Effector memory CD8-positive, alpha-beta T cell (primary cell): ENCODE results near the gene PRRG4.
"Not testable (repeated sequence)": the region's sequence is repeated elsewhere in the genome, so short reads cannot be mapped to it uniquely, and the experiment has no call there.

Experiments used
- ATAC-seq: fragments of 150-1000 bp; cut with Tn5 transposase; replicated peaks from 2 replicates; pipeline ENCODE4 v1.10.0; 2021; ENCODE audit warnings: mild to moderate bottlenecking, moderate library complexity
- DNase-seq, 3 experiments: peaks; one replicate each; pipeline ENCODE4 v3.0.0; 2021
- H3K27ac Mint-ChIP-seq, 2 donors: one replicate each; pipeline ENCODE4 v1.8.0; 2022; ENCODE audit warnings: mild to moderate bottlenecking in 2 of 2, mixed read lengths in 2 of 2, moderate library complexity in 2 of 2
- H3K27me3 Mint-ChIP-seq, 2 donors: one replicate each; pipeline ENCODE4 v1.8.0; 2022; ENCODE audit warnings: mixed read lengths in 2 of 2
- H3K36me3 Mint-ChIP-seq: one replicate; pipeline ENCODE4 v1.8.0; 2022; ENCODE audit warnings: mild to moderate bottlenecking, moderate library complexity, mixed read lengths; ENCODE audit not compliant: insufficient read depth
- H3K4me1 Mint-ChIP-seq, 2 donors: one replicate each; pipeline ENCODE4 v1.8.0; 2022; ENCODE audit warnings: low read depth in 2 of 2, mixed read lengths in 2 of 2
- H3K4me3 Mint-ChIP-seq, 2 donors: one replicate each; pipeline ENCODE4 v1.8.0; 2022; ENCODE audit warnings: mild to moderate bottlenecking in 2 of 2, mixed read lengths in 2 of 2, moderate library complexity in 2 of 2
- H3K9me3 Mint-ChIP-seq, 2 donors: one replicate each; pipeline ENCODE4 v1.8.0; 2022; ENCODE audit warnings: mixed read lengths in 2 of 2
- total RNA-seq, 9 experiments: gene quantifications; one replicate each; lab custom pipeline; 2026; lab: John Stamatoyannopoulos, UW

PRRG4 gene
- total RNA-seq, result 0 to 1.6 (median 0.49) reads per million in 9 experiments

GRCh38 chr11:32829680-32830412 lies at the start of gene PRRG4:
Gene PRRG4, plus strand, starts transcription at chr11:32829927. Its CDS starts 603 bp downstream, at chr11:32830530.
- peak in 2 of 3 experiments; percentile 2 to 3 for DNase-seq
- Mint-ChIP-seq H3K27ac (peak within 1 kb of the TSS in 1 of 2 donors; percentile 50), H3K27me3 (peaks cover 41 to 53% of the 10 kb centered on the region in 2 donors), H3K36me3 (no peaks in the 10 kb centered on the region), H3K4me1 (peaks cover 7% of the 10 kb centered on the region in 2 donors), H3K4me3 (peak within 1 kb of the TSS; percentile 80 to 83), H3K9me3 (no peaks in the 10 kb centered on the region)
- peak; percentile 57 for ATAC-seq

GRCh38 chr11:32780839-32781238 lies 48.9 kb upstream of the PRRG4 start:
- not testable (repeated sequence) for H3K4me3 Mint-ChIP-seq, H3K9me3 Mint-ChIP-seq, H3K27me3 Mint-ChIP-seq, H3K4me1 Mint-ChIP-seq, H3K27ac Mint-ChIP-seq, H3K36me3 Mint-ChIP-seq, DNase-seq, ATAC-seq

GRCh38 chr11:32781721-32782120 lies 48.0 kb upstream of the PRRG4 start:
- DNase-seq (no peak), ATAC-seq (no peak)
- Mint-ChIP-seq H3K27ac (no peak overlapping the region), H3K4me1 (no peaks in the 10 kb centered on the region), H3K4me3 (no peak overlapping the region), H3K27me3 (peaks cover 0 to 6% of the 10 kb centered on the region in 2 donors), H3K9me3 (no peaks in the 10 kb centered on the region), H3K36me3 (no peaks in the 10 kb centered on the region)

- Mint-ChIP-seq H3K4me1 (no peaks in the 10 kb centered on the region), H3K27ac (no peak overlapping the region), H3K36me3 (no peaks in the 10 kb centered on the region), H3K9me3 (no peaks in the 10 kb centered on the region), H3K4me3 (no peak overlapping the region), H3K27me3 (peaks cover 9 to 28% of the 10 kb centered on the region in 2 donors)
- no peak for DNase-seq
- ATAC-seq, result no peak
Observed at GRCh38 chr11:32785262-32785661, 44.5 kb upstream of the PRRG4 start.

GRCh38 chr11:32786811-32787210 lies 42.9 kb upstream of the PRRG4 start:
- no peak for ATAC-seq
- no peak overlapping the region for H3K4me3 Mint-ChIP-seq
- no peaks in the 10 kb centered on the region for H3K4me1 Mint-ChIP-seq
- no peak overlapping the region for H3K27ac Mint-ChIP-seq
- no peaks in the 10 kb centered on the region for H3K9me3 Mint-ChIP-seq
- peaks cover 14 to 30% of the 10 kb centered on the region in 2 donors for H3K27me3 Mint-ChIP-seq
- DNase-seq, result no peak
- H3K36me3 Mint-ChIP-seq, result no peaks in the 10 kb centered on the region

- Mint-ChIP-seq H3K4me1 (no peaks in the 10 kb centered on the region), H3K27me3 (peaks cover 17 to 33% of the 10 kb centered on the region in 2 donors), H3K9me3 (no peaks in the 10 kb centered on the region), H3K36me3 (no peaks in the 10 kb centered on the region), H3K27ac (no peak overlapping the region), H3K4me3 (no peak overlapping the region)
- ATAC-seq (no peak), DNase-seq (no peak)
Observed at GRCh38 chr11:32790916-32791315, 38.8 kb upstream of the PRRG4 start.

- no peak overlapping the region for H3K27ac Mint-ChIP-seq
- H3K4me1 Mint-ChIP-seq, result no peaks in the 10 kb centered on the region
- H3K27me3 Mint-ChIP-seq, result peaks cover 17 to 33% of the 10 kb centered on the region in 2 donors
- no peaks in the 10 kb centered on the region for H3K9me3 Mint-ChIP-seq
- DNase-seq (no peak), ATAC-seq (peak; percentile 12)
- H3K36me3 Mint-ChIP-seq, result no peaks in the 10 kb centered on the region
- peak overlapping the region in 1 of 2 donors; percentile 50 for H3K4me3 Mint-ChIP-seq
Observed at GRCh38 chr11:32792111-32792947, 37.4 kb upstream of the PRRG4 start.

GRCh38 chr11:32792948-32793475 lies 36.7 kb upstream of the PRRG4 start:
- Mint-ChIP-seq H3K36me3 (no peaks in the 10 kb centered on the region), H3K4me3 (peak overlapping the region in 1 of 2 donors; percentile 50), H3K27me3 (peaks cover 14 to 29% of the 10 kb centered on the region in 2 donors), H3K9me3 (no peaks in the 10 kb centered on the region), H3K4me1 (no peaks in the 10 kb centered on the region), H3K27ac (no peak overlapping the region)
- DNase-seq (peak; percentile 41 to 63 (median 45)), ATAC-seq (peak; percentile 75)

GRCh38 chr11:32794439-32794838 lies 35.3 kb upstream of the PRRG4 start, which contains the start of gene CCDC73:
Gene CCDC73, minus strand, starts transcription at chr11:32794662. Its CDS starts 34,419 bp downstream, at chr11:32760243.
- Mint-ChIP-seq H3K9me3 (no peaks in the 10 kb centered on the region), H3K4me1 (no peaks in the 10 kb centered on the region), H3K4me3 (no peak within 1 kb of the TSS), H3K27ac (no peak within 1 kb of the TSS), H3K36me3 (no peaks in the 10 kb centered on the region), H3K27me3 (peaks cover 11 to 15% of the 10 kb centered on the region in 2 donors)
- ATAC-seq (no peak), DNase-seq (no peak)

GRCh38 chr11:32796425-32796824 lies 33.3 kb upstream of the PRRG4 start:
- Mint-ChIP-seq H3K27me3 (peaks cover 8 to 19% of the 10 kb centered on the region in 2 donors), H3K9me3 (no peaks in the 10 kb centered on the region), H3K4me1 (no peaks in the 10 kb centered on the region), H3K36me3 (no peaks in the 10 kb centered on the region), H3K4me3 (no peak overlapping the region), H3K27ac (no peak overlapping the region)
- ATAC-seq, result no peak
- DNase-seq, result no peak

GRCh38 chr11:32809313-32809712 lies 20.4 kb upstream of the PRRG4 start:
- peak; percentile 6 to 20 (median 12) for DNase-seq
- Mint-ChIP-seq H3K9me3 (no peaks in the 10 kb centered on the region), H3K4me1 (no peaks in the 10 kb centered on the region), H3K36me3 (no peaks in the 10 kb centered on the region), H3K27me3 (no peaks in the 10 kb centered on the region), H3K27ac (no peak overlapping the region), H3K4me3 (no peak overlapping the region)
- ATAC-seq, result peak; percentile 48

- Mint-ChIP-seq H3K9me3 (no peaks in the 10 kb centered on the region), H3K36me3 (no peaks in the 10 kb centered on the region), H3K27ac (no peak overlapping the region), H3K4me3 (no peak overlapping the region), H3K4me1 (peaks cover 0 to 5% of the 10 kb centered on the region in 2 donors), H3K27me3 (peaks cover 6 to 8% of the 10 kb centered on the region in 2 donors)
- ATAC-seq (no peak), DNase-seq (no peak)
Observed at GRCh38 chr11:32817181-32817851, 12.4 kb upstream of the PRRG4 start.

GRCh38 chr11:32817852-32818183 lies 11.9 kb upstream of the PRRG4 start:
- Mint-ChIP-seq H3K4me3 (no peak overlapping the region), H3K9me3 (no peaks in the 10 kb centered on the region), H3K4me1 (peaks cover 0 to 5% of the 10 kb centered on the region in 2 donors), H3K27me3 (peaks cover 9% of the 10 kb centered on the region in 2 donors), H3K36me3 (no peaks in the 10 kb centered on the region), H3K27ac (no peak overlapping the region)
- DNase-seq (no peak), ATAC-seq (no peak)
